IPS-18c (cell line): ENCODE measurements around the gene LAMB4.

Experiments used
- H3K4me3 ChIP-seq: 2 replicates; pipeline ENCODE4 v1.7.0; 2013; ENCODE audit warnings: low read depth, mild to moderate bottlenecking, low read length, moderate library complexity; ENCODE audit not compliant: insufficient read depth
- H3K9me3 ChIP-seq: one replicate; pipeline ENCODE4 v1.6.1; 2013; ENCODE audit warnings: mild to moderate bottlenecking, low read length, moderate library complexity; ENCODE audit not compliant: control insufficient read depth, insufficient read depth

LAMB4 gene

GRCh38 chr7:108124820-108125219 lies 5.3 kb downstream of the LAMB4 start:
- no peaks in the 10 kb centered on the region for H3K9me3 ChIP-seq
- H3K4me3 ChIP-seq, result no peak overlapping the region

GRCh38 chr7:108122181-108122580 lies 8.0 kb downstream of the LAMB4 start:
- no peaks in the 10 kb centered on the region for H3K9me3 ChIP-seq
- H3K4me3 ChIP-seq, result no peak overlapping the region

- Histone ChIP-seq H3K9me3 (no peaks in the 10 kb centered on the region), H3K4me3 (no peak overlapping the region)
Measured at GRCh38 chr7:108120933-108121332, 9.2 kb downstream of the LAMB4 start.

- H3K9me3 ChIP-seq, result no peaks in the 10 kb centered on the region
- no peak overlapping the region for H3K4me3 ChIP-seq
Measured at GRCh38 chr7:108120196-108120595, 10.0 kb downstream of the LAMB4 start.

- no peaks in the 10 kb centered on the region for H3K9me3 ChIP-seq
- H3K4me3 ChIP-seq, result no peak overlapping the region
Measured at GRCh38 chr7:108118959-108119358, 11.2 kb downstream of the LAMB4 start.

GRCh38 chr7:108114117-108114841 lies 15.9 kb downstream of the LAMB4 start:
- Histone ChIP-seq H3K9me3 (no peaks in the 10 kb centered on the region), H3K4me3 (no peak overlapping the region)

GRCh38 chr7:108112683-108113082 lies 17.5 kb downstream of the LAMB4 start:
- no peaks in the 10 kb centered on the region for H3K9me3 ChIP-seq
- no peak overlapping the region for H3K4me3 ChIP-seq

- H3K9me3 ChIP-seq, result no peaks in the 10 kb centered on the region
- H3K4me3 ChIP-seq, result no peak overlapping the region
Measured at GRCh38 chr7:108109221-108109908, 20.8 kb downstream of the LAMB4 start.

- Histone ChIP-seq H3K9me3 (no peaks in the 10 kb centered on the region), H3K4me3 (no peak overlapping the region)
Measured at GRCh38 chr7:108108131-108108530, 22.0 kb downstream of the LAMB4 start.

- Histone ChIP-seq H3K9me3 (no peaks in the 10 kb centered on the region), H3K4me3 (no peak overlapping the region)
Measured at GRCh38 chr7:108104324-108104723, 25.8 kb downstream of the LAMB4 start.

GRCh38 chr7:108103558-108104298 lies 26.4 kb downstream of the LAMB4 start:
- Histone ChIP-seq H3K4me3 (no peak overlapping the region), H3K9me3 (no peaks in the 10 kb centered on the region)

GRCh38 chr7:108102671-108103312 lies 27.4 kb downstream of the LAMB4 start:
- H3K4me3 ChIP-seq, result no peak overlapping the region
- no peaks in the 10 kb centered on the region for H3K9me3 ChIP-seq

- no peaks in the 10 kb centered on the region for H3K9me3 ChIP-seq
- H3K4me3 ChIP-seq, result no peak overlapping the region
Measured at GRCh38 chr7:108101759-108102158, 28.4 kb downstream of the LAMB4 start.

- H3K9me3 ChIP-seq, result no peaks in the 10 kb centered on the region
Measured at GRCh38 chr7:108099713-108100112, 30.4 kb downstream of the LAMB4 start.

GRCh38 chr7:108097703-108098102 lies 32.5 kb downstream of the LAMB4 start:
- H3K4me3 ChIP-seq, result no peak overlapping the region
- H3K9me3 ChIP-seq, result no peaks in the 10 kb centered on the region

More at GRCh38 chr7:108099713-108100112, 30.4 kb downstream of the LAMB4 start:
- no peak overlapping the region for H3K4me3 ChIP-seq

GRCh38 chr7:108096996-108097395 lies 33.2 kb downstream of the LAMB4 start:
- Histone ChIP-seq H3K4me3 (no peak overlapping the region), H3K9me3 (no peaks in the 10 kb centered on the region)

- H3K9me3 ChIP-seq, result no peaks in the 10 kb centered on the region
- no peak overlapping the region for H3K4me3 ChIP-seq
Measured at GRCh38 chr7:108094933-108095710, 35.0 kb downstream of the LAMB4 start.
